GM06990 (cell line): Measurements from ENCODE around the gene KLHL17.

Experiments
- DNase-seq: peaks from one replicate; pipeline ENCODE4 v3.0.0-alpha.2; 2011; ENCODE audit not compliant: insufficient read length; ENCODE audit errors: extremely low read depth
- H3K27me3 ChIP-seq: replicated peaks from 2 replicates; pipeline ENCODE4 v1.6.0; 2011; ENCODE audit warnings: low read length; ENCODE audit not compliant: control insufficient read depth, insufficient read depth
- H3K36me3 ChIP-seq: 2 replicates; pipeline ENCODE4 v1.5.1; 2011; ENCODE audit warnings: low read length; ENCODE audit not compliant: control insufficient read depth, insufficient read depth
- H3K4me3 ChIP-seq: replicated peaks from 2 replicates; pipeline ENCODE4 v1.5.1; 2011; ENCODE audit warnings: low read depth, mild to moderate bottlenecking, control low read depth, low read length
- TF ChIP-seq, protein P1 (sequence below): IDR thresholded peaks from 2 replicates; pipeline ENCODE4 v1.5.1; 2011; ENCODE audit warnings: low read length, control low read depth, mild to moderate bottlenecking, inconsistent platforms; ENCODE audit not compliant: insufficient read depth, poor library complexity, severe bottlenecking

Gene KLHL17

DNA sequence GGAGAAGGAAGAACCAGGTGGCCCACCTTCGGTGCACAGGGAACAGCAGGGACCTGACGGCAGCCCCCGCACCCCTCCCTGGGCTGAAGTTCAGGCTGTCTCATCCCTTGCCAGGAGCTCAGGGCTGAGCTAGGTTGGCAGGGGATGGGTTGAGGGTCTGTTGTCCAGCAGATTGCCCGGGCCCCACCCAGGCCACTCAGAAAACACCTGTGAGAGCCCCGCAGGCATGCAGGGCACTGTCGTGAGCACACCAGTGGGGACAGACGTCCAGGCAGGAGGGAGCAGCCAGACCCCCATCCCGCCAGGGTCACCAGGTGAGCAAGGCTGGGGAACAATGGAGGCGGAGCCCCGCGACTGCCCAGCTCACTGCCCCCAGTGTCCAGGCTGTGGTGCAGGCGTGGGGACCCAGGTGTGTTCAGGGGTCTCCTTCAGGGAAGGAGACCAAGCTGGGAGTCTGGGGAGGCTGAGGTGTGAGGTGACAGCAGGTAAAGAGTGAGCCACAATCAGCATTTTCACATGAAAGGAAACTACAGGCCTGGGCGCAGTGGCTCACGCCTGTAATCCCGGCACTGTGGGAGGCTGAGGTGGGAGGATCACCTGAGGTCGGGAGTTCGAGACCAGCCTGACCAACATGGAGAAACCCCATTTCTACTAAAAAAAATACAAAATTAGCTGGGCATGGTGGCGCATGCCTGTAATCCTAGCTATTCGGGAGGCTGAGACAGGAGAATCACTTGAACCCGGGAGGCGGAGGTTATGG lies 46.1 kb upstream of the KLHL17 start:
- TF ChIP-seq, protein P1, sequence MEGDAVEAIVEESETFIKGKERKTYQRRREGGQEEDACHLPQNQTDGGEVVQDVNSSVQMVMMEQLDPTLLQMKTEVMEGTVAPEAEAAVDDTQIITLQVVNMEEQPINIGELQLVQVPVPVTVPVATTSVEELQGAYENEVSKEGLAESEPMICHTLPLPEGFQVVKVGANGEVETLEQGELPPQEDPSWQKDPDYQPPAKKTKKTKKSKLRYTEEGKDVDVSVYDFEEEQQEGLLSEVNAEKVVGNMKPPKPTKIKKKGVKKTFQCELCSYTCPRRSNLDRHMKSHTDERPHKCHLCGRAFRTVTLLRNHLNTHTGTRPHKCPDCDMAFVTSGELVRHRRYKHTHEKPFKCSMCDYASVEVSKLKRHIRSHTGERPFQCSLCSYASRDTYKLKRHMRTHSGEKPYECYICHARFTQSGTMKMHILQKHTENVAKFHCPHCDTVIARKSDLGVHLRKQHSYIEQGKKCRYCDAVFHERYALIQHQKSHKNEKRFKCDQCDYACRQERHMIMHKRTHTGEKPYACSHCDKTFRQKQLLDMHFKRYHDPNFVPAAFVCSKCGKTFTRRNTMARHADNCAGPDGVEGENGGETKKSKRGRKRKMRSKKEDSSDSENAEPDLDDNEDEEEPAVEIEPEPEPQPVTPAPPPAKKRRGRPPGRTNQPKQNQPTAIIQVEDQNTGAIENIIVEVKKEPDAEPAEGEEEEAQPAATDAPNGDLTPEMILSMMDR, result no peak
- Histone ChIP-seq H3K36me3 (no peaks in the 10 kb centered on the region), H3K27me3 (no peaks in the 10 kb centered on the region; the same call in 1 of the 2 replicates), H3K4me3 (no peak overlapping the region)
- DNase-seq, result no peak

DNA sequence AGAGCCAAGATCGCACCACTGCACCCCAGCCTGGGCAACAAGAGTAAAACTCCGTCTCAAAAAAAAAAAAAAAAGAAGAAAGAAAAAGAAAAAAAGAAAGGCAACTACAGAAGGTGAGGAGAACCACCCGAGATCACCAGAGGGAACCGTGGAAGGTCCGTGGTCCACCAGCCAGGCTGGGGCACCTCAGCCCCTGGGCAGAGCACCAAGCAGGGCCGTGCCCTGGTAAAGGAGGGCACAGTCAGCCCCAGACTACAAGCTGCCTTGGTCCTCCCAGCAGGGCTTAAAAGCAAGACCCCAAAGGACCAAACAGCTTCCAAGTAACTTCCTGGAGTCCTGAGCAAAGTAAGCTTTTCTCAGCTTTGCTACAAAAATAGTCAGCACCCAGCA lies 45.5 kb upstream of the KLHL17 start:
- Histone ChIP-seq H3K4me3 (no peak overlapping the region), H3K27me3 (no peaks in the 10 kb centered on the region; the same call in 1 of the 2 replicates), H3K36me3 (no peaks in the 10 kb centered on the region)
- DNase-seq, result no peak
- TF ChIP-seq, protein P1, result no peak

DNA sequence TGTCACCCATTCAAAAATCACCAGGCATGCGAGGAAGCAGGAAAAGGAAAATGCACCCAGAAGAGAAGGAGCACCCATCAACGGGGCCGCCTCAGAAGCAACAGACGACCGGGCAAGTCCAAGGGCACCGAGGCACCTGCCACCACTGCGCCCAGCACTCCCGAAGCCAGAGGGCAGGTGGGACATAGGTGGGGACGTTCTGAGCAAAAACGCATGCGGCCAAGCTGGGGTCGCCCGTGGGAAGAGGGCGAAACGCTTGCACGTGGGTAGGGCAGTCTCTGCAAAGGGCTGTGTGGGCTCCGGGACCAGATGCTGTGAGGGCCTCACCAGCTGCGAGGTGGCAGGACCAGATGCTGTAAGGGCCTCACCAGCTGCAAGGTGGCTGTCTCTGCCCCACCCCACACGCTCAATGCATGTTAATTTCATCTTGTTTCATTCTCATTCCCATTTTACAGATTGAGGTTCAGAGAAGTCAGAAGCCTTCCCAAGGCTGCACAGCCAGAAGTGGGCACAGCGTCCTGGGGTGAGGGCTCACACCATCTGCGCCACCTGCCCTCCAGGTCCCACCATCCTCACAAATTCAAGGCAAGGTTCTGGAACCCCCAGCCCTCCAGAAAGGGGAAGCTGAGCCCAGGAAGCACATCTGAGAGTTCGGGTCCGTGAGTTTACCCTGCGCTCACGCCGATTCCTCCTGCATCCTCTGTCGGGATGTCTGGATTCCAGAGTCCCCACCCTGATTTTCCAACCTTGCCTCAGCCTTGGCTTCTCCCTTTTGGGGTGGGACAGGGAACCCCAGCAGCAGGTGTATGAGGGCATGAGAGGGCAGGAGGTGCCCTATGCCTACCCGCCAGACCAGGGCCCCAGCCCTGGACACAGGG lies 44.9 kb upstream of the KLHL17 start:
- Histone ChIP-seq H3K36me3 (no peaks in the 10 kb centered on the region), H3K27me3 (no peaks in the 10 kb centered on the region; the same call in 1 of the 2 replicates)
- no peak for DNase-seq

DNA sequence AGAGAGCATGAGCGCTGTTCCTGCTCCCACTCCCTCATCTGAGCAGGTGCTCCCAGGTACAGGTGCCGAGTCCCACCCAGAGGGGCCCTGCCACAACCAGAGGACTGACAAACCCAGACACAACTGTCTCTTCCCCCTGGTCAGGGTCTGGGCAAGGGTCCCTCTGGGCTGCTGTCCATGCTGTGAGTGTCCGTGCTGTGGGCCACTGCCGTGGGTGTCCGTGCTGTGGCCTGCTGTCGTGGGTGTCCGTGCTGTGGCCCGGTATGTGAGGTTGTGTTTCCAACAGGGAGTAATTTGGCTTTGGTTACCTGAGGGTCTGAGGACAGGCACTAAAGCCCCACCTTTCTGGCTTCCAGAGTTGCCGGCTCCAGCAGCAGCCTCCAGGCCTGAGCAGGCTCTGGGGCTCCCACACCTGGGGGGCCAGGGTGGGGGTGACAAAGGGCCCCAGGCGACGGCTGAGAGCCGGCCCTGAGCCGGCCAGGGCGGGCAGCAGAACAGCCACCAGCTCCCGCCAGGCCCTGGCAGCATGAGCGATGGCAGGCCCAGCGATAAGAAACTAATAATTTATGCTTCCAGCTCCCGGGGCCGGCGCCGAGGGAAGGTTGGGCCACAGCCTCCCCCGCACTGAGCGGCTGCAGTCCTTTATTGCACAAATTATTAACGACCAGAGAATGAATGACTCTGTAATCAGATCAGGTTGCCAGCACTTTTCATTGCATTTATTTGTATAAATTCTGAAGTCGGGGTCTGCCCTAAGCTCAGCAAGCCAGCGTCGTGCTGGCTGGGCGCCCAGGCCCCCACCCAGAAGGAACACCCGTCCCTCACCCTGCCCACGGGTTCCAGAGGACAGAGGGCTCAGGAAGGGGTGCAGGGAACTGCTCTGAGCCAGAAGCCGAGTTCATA lies 44.0 kb upstream of the KLHL17 start:
- no peak for DNase-seq
- Histone ChIP-seq H3K36me3 (no peaks in the 10 kb centered on the region), H3K27me3 (peaks cover 3% of the 10 kb centered on the region), H3K4me3 (no peak overlapping the region)
- TF ChIP-seq, protein P1, result no peak

More for the DNA sequence above, 44.9 kb upstream of the KLHL17 start:
- TF ChIP-seq, protein P1, result no peak
- H3K4me3 ChIP-seq, result no peak overlapping the region

DNA sequence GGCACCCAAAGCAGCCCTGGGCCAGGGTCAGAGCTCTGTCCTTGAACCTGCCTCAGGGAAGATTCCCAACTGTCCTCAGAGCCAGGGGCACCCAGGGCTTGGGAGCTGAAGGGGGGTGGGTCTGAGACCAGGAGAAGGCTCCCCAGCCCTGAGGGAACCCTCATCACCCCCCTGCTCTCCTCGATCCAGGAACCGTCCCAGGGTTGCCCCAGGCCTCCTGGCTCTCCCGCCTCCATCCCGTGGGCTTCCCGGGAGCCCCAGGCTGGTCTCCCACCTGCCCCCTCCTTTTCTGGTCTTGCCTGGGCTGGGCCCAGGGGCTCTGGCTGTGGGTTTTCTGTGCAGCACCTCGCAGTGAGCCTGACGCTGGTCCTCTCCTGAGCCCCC lies 43.3 kb upstream of the KLHL17 start:
- no peak for DNase-seq
- TF ChIP-seq, protein P1, result no peak
- H3K4me3 ChIP-seq, result no peak overlapping the region

More for the DNA sequence above, 43.3 kb upstream of the KLHL17 start:
- peaks cover 6% of the 10 kb centered on the region for H3K27me3 ChIP-seq
- no peaks in the 10 kb centered on the region for H3K36me3 ChIP-seq
